ENCODE results near the gene SHPK. TPM values are rescaled to one million over a fixed set of nuclear protein-coding genes. Genes with fewer than 3 reads are reported as not detected.

The SHPK gene
- total RNA-seq, 3 donors from 2014 or later = 9.5 to 17.4 (median 16.4) TPM

DNA sequence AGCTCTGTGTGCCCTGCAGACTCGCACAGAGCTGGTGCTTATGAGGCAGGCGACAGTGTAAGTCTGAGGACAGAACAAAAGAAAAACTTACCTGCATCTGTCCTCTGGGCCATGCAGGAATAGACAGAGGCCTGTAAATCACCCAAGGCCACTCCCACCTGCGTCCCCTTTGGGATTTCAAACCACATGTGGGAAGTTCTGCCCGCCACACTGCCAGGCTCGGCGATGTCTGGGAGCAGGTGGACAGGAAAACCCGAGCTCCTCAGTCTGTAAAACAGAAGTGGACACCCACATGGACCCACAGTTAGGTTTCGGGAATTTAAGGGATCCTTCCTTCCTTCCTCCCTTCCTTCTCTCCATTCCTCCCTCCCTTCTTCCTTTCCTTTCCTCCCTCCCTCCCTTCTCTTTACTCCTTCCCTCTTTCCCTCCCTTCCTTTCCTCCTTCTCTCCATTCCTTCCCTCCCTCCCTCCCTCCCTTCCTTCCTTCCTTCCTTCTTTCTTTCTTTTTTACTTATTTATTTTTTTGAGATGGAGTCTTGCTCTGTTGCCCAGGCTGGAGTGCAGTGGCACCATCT, 14.8 kb downstream of the SHPK start:
- Histone ChIP-seq H3K4me3 (no peak overlapping the region), H3K4me1 (no peaks in the 10 kb centered on the region), H3K36me3 (peaks cover 11% of the 10 kb centered on the region), H3K27ac (no peak overlapping the region), H3K9me3 (no peaks in the 10 kb centered on the region), H3K27me3 (no peaks in the 10 kb centered on the region)
- intact Hi-C loops (cut with DNase I; ENCODE audit: low total_unique reads) = no loop called here
- no peak for TF ChIP-seq POLR2A (IDR thresholded peaks at IDR 0.05)
- TF ChIP-seq, protein P1, sequence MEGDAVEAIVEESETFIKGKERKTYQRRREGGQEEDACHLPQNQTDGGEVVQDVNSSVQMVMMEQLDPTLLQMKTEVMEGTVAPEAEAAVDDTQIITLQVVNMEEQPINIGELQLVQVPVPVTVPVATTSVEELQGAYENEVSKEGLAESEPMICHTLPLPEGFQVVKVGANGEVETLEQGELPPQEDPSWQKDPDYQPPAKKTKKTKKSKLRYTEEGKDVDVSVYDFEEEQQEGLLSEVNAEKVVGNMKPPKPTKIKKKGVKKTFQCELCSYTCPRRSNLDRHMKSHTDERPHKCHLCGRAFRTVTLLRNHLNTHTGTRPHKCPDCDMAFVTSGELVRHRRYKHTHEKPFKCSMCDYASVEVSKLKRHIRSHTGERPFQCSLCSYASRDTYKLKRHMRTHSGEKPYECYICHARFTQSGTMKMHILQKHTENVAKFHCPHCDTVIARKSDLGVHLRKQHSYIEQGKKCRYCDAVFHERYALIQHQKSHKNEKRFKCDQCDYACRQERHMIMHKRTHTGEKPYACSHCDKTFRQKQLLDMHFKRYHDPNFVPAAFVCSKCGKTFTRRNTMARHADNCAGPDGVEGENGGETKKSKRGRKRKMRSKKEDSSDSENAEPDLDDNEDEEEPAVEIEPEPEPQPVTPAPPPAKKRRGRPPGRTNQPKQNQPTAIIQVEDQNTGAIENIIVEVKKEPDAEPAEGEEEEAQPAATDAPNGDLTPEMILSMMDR (IDR thresholded peaks at IDR 0.05) = no peak
- no peak for TF ChIP-seq POLR2AphosphoS5 (IDR thresholded peaks at IDR 0.05)
- no peak for DNase-seq (ENCODE audit: low spot score in 2 of 2)

DNA sequence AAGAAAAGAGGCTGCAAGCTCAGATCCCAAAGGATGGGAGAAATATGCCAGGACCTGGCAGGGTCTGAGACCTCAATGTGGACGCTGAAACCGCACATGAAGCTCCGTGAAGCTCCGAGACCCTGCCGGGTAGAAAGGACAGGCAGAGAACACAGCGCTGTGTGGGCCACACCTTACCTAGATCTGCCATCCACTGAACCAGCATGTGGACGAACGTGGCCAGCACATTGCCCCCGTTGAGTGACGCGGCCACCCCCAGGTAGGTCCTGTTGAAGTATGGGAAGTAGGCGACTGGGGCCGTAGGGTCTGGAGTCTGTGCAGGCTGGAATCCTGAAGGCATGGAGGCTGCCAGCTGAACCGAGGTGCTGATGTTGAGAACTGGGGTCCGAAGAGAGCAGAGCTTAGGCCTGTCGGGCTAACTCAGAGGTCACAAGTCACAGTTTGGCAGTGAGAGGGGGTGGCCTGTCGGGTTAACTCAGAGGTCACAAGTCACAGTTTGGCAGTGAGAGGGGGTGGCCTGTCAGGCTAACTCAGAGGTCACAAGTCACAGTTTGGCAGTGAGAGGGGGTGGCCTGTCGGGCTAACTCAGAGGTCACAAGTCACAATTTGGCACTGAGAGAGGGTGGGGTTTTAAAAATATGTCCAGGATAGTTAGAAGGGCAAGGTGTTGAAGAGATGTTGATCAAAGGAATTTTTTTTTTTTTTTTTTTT, 20.7 kb downstream of the SHPK start:
- H3K27ac ChIP-seq = no peak overlapping the region
- H3K4me3 ChIP-seq = no peak overlapping the region
- no peaks in the 10 kb centered on the region for H3K9me3 ChIP-seq
- H3K36me3 ChIP-seq = no peaks in the 10 kb centered on the region
- TF ChIP-seq POLR2A (IDR thresholded peaks at IDR 0.05) (no peak), POLR2AphosphoS5 (IDR thresholded peaks at IDR 0.05) (no peak)
- TF ChIP-seq, protein P1 (IDR thresholded peaks at IDR 0.05) = no peak
- H3K4me1 ChIP-seq = no peaks in the 10 kb centered on the region
- intact Hi-C loops (cut with DNase I; ENCODE audit: low total_unique reads) = no loop called here
- H3K27me3 ChIP-seq = no peaks in the 10 kb centered on the region
- DNase-seq (ENCODE audit: low spot score in 2 of 2) = no peak

DNA sequence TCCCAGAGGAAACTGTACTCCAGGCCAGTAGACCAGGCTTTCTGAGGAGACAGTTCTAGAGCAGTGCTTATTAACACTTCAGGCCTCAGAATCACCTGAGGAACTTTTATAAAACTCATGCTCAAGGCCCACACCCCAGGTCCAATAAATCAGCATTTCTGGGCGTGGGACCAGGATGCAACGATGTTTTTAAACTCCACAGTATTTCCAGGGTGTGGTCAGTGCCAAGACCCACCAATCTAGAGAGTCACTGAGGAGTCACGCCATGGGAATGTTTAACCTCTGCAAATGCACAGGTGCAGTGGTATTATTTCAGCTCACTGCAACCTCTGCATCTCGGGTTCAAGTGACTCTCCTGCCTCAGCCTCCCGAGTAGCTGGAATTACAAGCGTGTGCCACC, 22.9 kb downstream of the SHPK start:
- no peak for DNase-seq (ENCODE audit: low spot score in 2 of 2)
- Histone ChIP-seq H3K27ac (no peak overlapping the region), H3K4me3 (no peak overlapping the region), H3K27me3 (no peaks in the 10 kb centered on the region), H3K36me3 (peaks cover 8% of the 10 kb centered on the region), H3K4me1 (no peaks in the 10 kb centered on the region), H3K9me3 (no peaks in the 10 kb centered on the region)
- TF ChIP-seq, protein P1 (IDR thresholded peaks at IDR 0.05) = no peak
- TF ChIP-seq POLR2A (IDR thresholded peaks at IDR 0.05) (no peak), POLR2AphosphoS5 (IDR thresholded peaks at IDR 0.05) (no peak)
- intact Hi-C loops (cut with DNase I; ENCODE audit: low total_unique reads) = no loop called here

DNA sequence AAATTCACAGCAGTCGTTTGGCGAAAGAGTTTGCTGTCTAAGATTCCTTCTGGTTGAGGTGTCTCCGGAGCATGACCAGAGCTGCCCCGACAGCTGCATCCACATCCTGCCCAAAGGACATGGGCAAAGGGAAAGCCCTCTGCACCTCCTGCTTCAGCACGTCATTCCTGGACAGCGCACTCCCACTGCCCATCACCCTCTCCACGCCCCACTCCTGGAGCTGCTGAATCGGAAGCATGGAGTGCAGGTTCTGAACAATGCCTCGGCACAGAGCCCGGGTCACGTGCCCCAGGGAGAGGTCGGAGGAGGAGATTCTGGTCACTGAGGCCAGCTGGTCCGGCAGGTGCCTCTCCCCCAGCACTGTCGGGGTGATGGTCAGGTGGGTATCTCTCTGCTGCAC, 25.5 kb downstream of the SHPK start:
- Histone ChIP-seq H3K4me1 (no peaks in the 10 kb centered on the region), H3K36me3 (peaks cover 8% of the 10 kb centered on the region), H3K27me3 (no peaks in the 10 kb centered on the region), H3K9me3 (no peaks in the 10 kb centered on the region), H3K4me3 (no peak overlapping the region), H3K27ac (no peak overlapping the region)
- no peak for TF ChIP-seq POLR2AphosphoS5 (IDR thresholded peaks at IDR 0.05)
- no peak for TF ChIP-seq POLR2A (IDR thresholded peaks at IDR 0.05)
- TF ChIP-seq, protein P1 (IDR thresholded peaks at IDR 0.05) = no peak
- DNase-seq (ENCODE audit: low spot score in 2 of 2) = no peak
- intact Hi-C loops (cut with DNase I; ENCODE audit: low total_unique reads) = no loop called here

DNA sequence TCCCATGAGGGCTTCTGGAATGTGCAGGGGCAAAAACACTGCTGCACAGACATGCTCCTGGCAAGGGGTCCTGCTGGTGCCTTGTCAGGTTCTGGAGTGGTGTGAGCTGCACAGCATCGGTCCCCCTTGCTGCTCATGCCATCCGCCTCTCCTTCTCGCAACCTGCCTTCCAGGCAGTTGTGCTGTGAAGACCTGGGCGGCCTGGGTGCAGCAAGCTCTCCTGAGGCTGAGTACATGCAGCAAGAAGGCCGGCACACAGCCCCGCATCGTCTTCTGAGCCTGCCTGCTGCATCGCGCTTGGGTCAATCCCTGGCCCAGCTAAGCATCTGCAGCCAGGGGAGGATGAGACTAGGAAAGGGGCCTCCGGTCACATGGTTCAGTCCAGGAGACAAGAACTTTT, 26.4 kb downstream of the SHPK start:
- intact Hi-C loops (cut with DNase I; ENCODE audit: low total_unique reads) = no loop called here
- Histone ChIP-seq H3K4me3 (no peak overlapping the region), H3K4me1 (no peaks in the 10 kb centered on the region), H3K27ac (no peak overlapping the region), H3K36me3 (peaks cover 8% of the 10 kb centered on the region), H3K27me3 (no peaks in the 10 kb centered on the region), H3K9me3 (no peaks in the 10 kb centered on the region)
- DNase-seq (ENCODE audit: low spot score in 2 of 2) = no peak
- TF ChIP-seq POLR2AphosphoS5 (IDR thresholded peaks at IDR 0.05) (no peak), POLR2A (IDR thresholded peaks at IDR 0.05) (no peak)
- TF ChIP-seq, protein P1 (IDR thresholded peaks at IDR 0.05) = no peak
